HepG2 (cell line): ENCODE data around the gene RBM6. TPM values are rescaled to one million over a fixed set of nuclear protein-coding genes. Genes with fewer than 3 reads are reported as not detected.
A peak's percentile ranks its signal among the peaks of the same experiment; 100 is the strongest.

ENCODE experiments used
- CSRNP1 ChIP-seq: sonication (generic); formaldehyde crosslinking; IDR thresholded peaks from 2 replicates; pipeline ENCODE4 v1.8.1; 2023; ENCODE audit warnings: mild to moderate bottlenecking, missing genetic modification reagents
- FOXA1 ChIP-seq, 2 experiments: fragments of 450-650 bp in 1 of 2; sonication (generic) in 1 of 2; formaldehyde crosslinking in 1 of 2; IDR thresholded peaks; 2 replicates each; pipeline versions ENCODE4 v1.4.0 to v1.6.1; 2016 to 2020; ENCODE audit warnings: missing genetic modification reagents in 1 of 2
- GMEB2 ChIP-seq: IDR thresholded peaks from 2 replicates; pipeline ENCODE4 v1.6.1; 2016; ENCODE audit warnings: missing biosample characterization, missing genetic modification reagents, low read depth
- HNF1B ChIP-seq: sonication (generic); formaldehyde crosslinking; IDR thresholded peaks from 2 replicates; pipeline ENCODE4 v1.5.1; 2020; ENCODE audit warnings: mild to moderate bottlenecking, moderate library complexity, missing genetic modification reagents
- LBX2 ChIP-seq: sonication (generic); formaldehyde crosslinking; IDR thresholded peaks from 2 replicates; pipeline ENCODE4 v1.5.0; 2020; ENCODE audit warnings: missing genetic modification reagents, mild to moderate bottlenecking, borderline replicate concordance
- RFXAP ChIP-seq: sonication (generic); formaldehyde crosslinking; IDR thresholded peaks from 2 replicates; pipeline ENCODE4 v1.4.0; 2020; ENCODE audit warnings: missing genetic modification reagents, borderline replicate concordance
- ZBTB42 ChIP-seq: sonication (generic); formaldehyde crosslinking; IDR thresholded peaks from 2 replicates; pipeline ENCODE4 v1.5.0; 2020; ENCODE audit warnings: mild to moderate bottlenecking, missing genetic modification reagents
- ZC3H4 ChIP-seq: sonication (generic); formaldehyde crosslinking; IDR thresholded peaks from 2 replicates; pipeline ENCODE4 v1.4.0; 2020; ENCODE audit warnings: missing genetic modification reagents, borderline replicate concordance
- ZHX2 ChIP-seq, 2 experiments: sonication (generic) in 1 of 2; formaldehyde crosslinking in 1 of 2; IDR thresholded peaks; 2 replicates each; pipeline versions ENCODE4 v1.6.1 to v1.9.0; 2014 to 2022; ENCODE audit warnings: antibody characterized with exemption in 1 of 2, borderline replicate concordance in 1 of 2, inconsistent platforms in 1 of 2, low read depth in 1 of 2, missing genetic modification reagents in 1 of 2
- ZNF615 ChIP-seq: sonication (generic); formaldehyde crosslinking; IDR thresholded peaks from 2 replicates; pipeline ENCODE4 v1.5.0; 2020; ENCODE audit warnings: mild to moderate bottlenecking, missing genetic modification reagents, borderline replicate concordance
- ZNF672 ChIP-seq: sonication (generic); formaldehyde crosslinking; IDR thresholded peaks from 2 replicates; pipeline ENCODE4 v1.8.1; 2022; ENCODE audit warnings: missing genetic modification reagents
- ZNF790 ChIP-seq: sonication (generic); formaldehyde crosslinking; IDR thresholded peaks from 2 replicates; pipeline ENCODE4 v1.8.0; 2022; ENCODE audit warnings: missing genetic modification reagents, mild to moderate bottlenecking, borderline replicate concordance
- ZSCAN5A ChIP-seq: sonication (generic); formaldehyde crosslinking; IDR thresholded peaks from 2 replicates; pipeline ENCODE4 v1.8.0; 2022; ENCODE audit warnings: mild to moderate bottlenecking, missing genetic modification reagents, borderline replicate concordance
- polyA plus RNA-seq, 8 experiments: library from polyadenylated mRNA; depleted of rRNA in 3 of 8; stranded (reverse) in 7 of 8; unstranded in 1 of 8; fragments of >200 nt; fragmentation: Illumina TruSeq in 4 of 8; extraction: Trizol in 4 of 8; gene quantifications; 2 replicates each; pipeline versions ENCODE4 v1.2.1 to v1.2.3, GENCODE V29; 2011 to 2016; ENCODE audit warnings: low read depth in 4 of 8, missing spikeins in 1 of 8, mixed read lengths in 1 of 8; ENCODE audit not compliant: insufficient read depth in 1 of 8
- total RNA-seq, 5 experiments: library from RNA; depleted of rRNA; stranded (reverse); fragments of >200 nt; fragmentation: Illumina TruSeq; extraction: Trizol; gene quantifications; 2 replicates each; pipeline ENCODE4 v1.2.3, GENCODE V29; 2016; ENCODE audit warnings: low read depth in 1 of 5

Gene RBM6
- total and polyA plus RNA-seq, 2 of the 13 experiments (the other 11 are each of a cell fraction or from before 2014, with no cell fraction given), result 72.7 to 86.1 TPM

GRCh38 chr3:49939858-49940666 is at the start of gene RBM6 (continued):
- TF ChIP-seq FOXA1 (IDR thresholded peaks at IDR 0.05) (no peak), FOXA1 (CRISPR knock-in tag; IDR thresholded peaks at IDR 0.05) (no peak), CSRNP1 (CRISPR knock-in tag) (peak; percentile 70), ZNF672 (no peak), ZC3H4 (CRISPR knock-in tag) (no peak), ZHX2 (IDR thresholded peaks at IDR 0.05; ENCODE audit: low read depth) (peak; percentile 69; the same call in 1 of the 2 replicates), ZHX2 (CRISPR knock-in tag; IDR thresholded peaks at IDR 0.05; ENCODE audit: borderline replicate concordance) (0 out of 2 replicates have a peak, but pooled peaks have one; percentile 80), GMEB2 (peak; percentile 96), ZSCAN5A (CRISPR knock-in tag) (no peak; the same call in 1 of the 2 replicates), LBX2 (CRISPR knock-in tag) (no peak), HNF1B (peak; percentile 60), RFXAP (CRISPR knock-in tag) (peak; percentile 94), ZNF790 (CRISPR knock-in tag) (peak; percentile 81; the same call in 1 of the 2 replicates), ZNF615 (CRISPR knock-in tag) (no peak), ZBTB42 (CRISPR knock-in tag) (no peak)
